Thymus (tissue), 11 donors: ENCODE measurements around the gene SCIN. TPM values are rescaled to one million over a fixed set of nuclear protein-coding genes. Genes with fewer than 3 reads are reported as not detected.

Source experiments
- DNase-seq, 9 donors: peaks; one replicate each; pipeline ENCODE4 v3.0.0-alpha.2; 2013; ENCODE audit warnings: low spot score in 9 of 9, low read depth in 6 of 9, missing footprints in 1 of 9
- H3K27ac ChIP-seq, 2 donors: one replicate each; pipeline ENCODE4 v1.5.1; 2013; ENCODE audit warnings: control low read depth in 1 of 2, low read depth in 1 of 2, low read length in 1 of 2, mild to moderate bottlenecking in 1 of 2, moderate library complexity in 1 of 2
- H3K27me3 ChIP-seq, 2 donors: one replicate each; pipeline ENCODE4 v1.5.1; 2013; ENCODE audit warnings: low read length in 1 of 2; ENCODE audit not compliant: control insufficient read depth in 2 of 2, insufficient read depth in 1 of 2
- H3K36me3 ChIP-seq, 2 donors: one replicate each; pipeline ENCODE4 v1.5.1; 2013; ENCODE audit warnings: low read length in 1 of 2, mild to moderate bottlenecking in 1 of 2, moderate library complexity in 1 of 2; ENCODE audit not compliant: control insufficient read depth in 2 of 2, insufficient read depth in 2 of 2
- H3K4me1 ChIP-seq, 2 donors: one replicate each; pipeline ENCODE4 v1.5.1; 2013; ENCODE audit warnings: low read length in 2 of 2; ENCODE audit not compliant: control insufficient read depth in 2 of 2, insufficient read depth in 2 of 2
- H3K4me3 ChIP-seq, 2 donors: one replicate each; pipeline ENCODE4 v1.5.1; 2013; ENCODE audit warnings: low read length in 2 of 2, control low read depth in 1 of 2, mild to moderate bottlenecking in 1 of 2
- H3K9me3 ChIP-seq, 2 donors: one replicate each; pipeline ENCODE4 v1.5.1; 2013; ENCODE audit warnings: low read length in 1 of 2, mild to moderate bottlenecking in 1 of 2; ENCODE audit not compliant: control insufficient read depth in 2 of 2, insufficient read depth in 1 of 2
- WGBS: extraction: QIAGEN DNeasy Blood & Tissue Kit; methylation state at CpG from one replicate; pipeline ENCODE4 v1.1.7; 2013; 5-methylcytosine and 5-hydroxymethylcytosine counted together
- polyA plus RNA-seq: library from polyadenylated mRNA; stranded (reverse); fragments of 200-250 nt; gene quantifications from one replicate; pipeline ENCODE4 v1.2.3, GENCODE V29; 2013
- total RNA-seq: library from RNA; stranded (reverse); fragments of 120-200 nt; gene quantifications from one replicate; pipeline ENCODE4 v1.2.4, GENCODE V29; 2013
- donor health status: healthy.

Gene SCIN
- total and polyA plus RNA-seq, 2 donors: 0.33 to 0.37 TPM

- 95% methylated on average over 8 of the region's 8 CpGs for WGBS
- H3K4me3 ChIP-seq: no peak overlapping the region
- no peak overlapping the region for H3K27ac ChIP-seq
- no peaks in the 10 kb centered on the region for H3K27me3 ChIP-seq
- H3K4me1 ChIP-seq: no peaks in the 10 kb centered on the region
- H3K9me3 ChIP-seq: no peaks in the 10 kb centered on the region
- H3K36me3 ChIP-seq: no peaks in the 10 kb centered on the region
- no peak for DNase-seq
Observed at GRCh38 chr7:12578930-12579640, 8.6 kb downstream of the SCIN start.

DNA sequence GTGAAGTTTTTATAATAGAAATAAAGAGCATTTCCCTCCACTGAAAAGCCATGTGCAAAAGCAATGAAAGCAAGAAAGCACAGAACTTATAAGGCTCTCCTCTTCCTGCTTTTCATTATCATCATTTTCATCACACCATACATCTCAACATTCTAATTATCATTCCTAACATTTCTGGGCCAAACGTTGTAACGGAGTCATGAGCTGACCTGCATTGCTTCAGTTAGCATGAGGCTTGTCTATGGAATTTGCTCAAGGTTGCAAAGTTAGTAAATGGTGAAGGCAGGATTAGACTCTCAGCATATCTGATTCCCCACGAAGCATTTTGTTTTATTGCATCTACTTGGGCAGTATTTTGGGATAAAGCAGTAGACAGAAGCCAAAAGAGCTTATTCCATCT, 11.4 kb downstream of the SCIN start:
- no peaks in the 10 kb centered on the region for H3K4me1 ChIP-seq
- H3K27me3 ChIP-seq: no peaks in the 10 kb centered on the region
- H3K9me3 ChIP-seq: no peaks in the 10 kb centered on the region
- H3K27ac ChIP-seq: no peak overlapping the region
- H3K4me3 ChIP-seq: no peak overlapping the region
- DNase-seq: no peak
- WGBS: 86% methylated on average over 3 of the region's 3 CpGs
- H3K36me3 ChIP-seq: no peaks in the 10 kb centered on the region

GRCh38 chr7:12582362-12582761, 11.8 kb downstream of the SCIN start:
- no peak for DNase-seq
- H3K27me3 ChIP-seq: no peaks in the 10 kb centered on the region
- H3K27ac ChIP-seq: no peak overlapping the region
- no peaks in the 10 kb centered on the region for H3K4me1 ChIP-seq
- H3K4me3 ChIP-seq: no peak overlapping the region
- WGBS: 94% methylated on average over 3 of the region's 3 CpGs
- H3K36me3 ChIP-seq: no peaks in the 10 kb centered on the region
- no peaks in the 10 kb centered on the region for H3K9me3 ChIP-seq

GRCh38 chr7:12583176-12583575, 12.7 kb downstream of the SCIN start:
- DNase-seq: no peak
- no peaks in the 10 kb centered on the region for H3K9me3 ChIP-seq
- H3K4me3 ChIP-seq: no peak overlapping the region
- no peak overlapping the region for H3K27ac ChIP-seq
- H3K36me3 ChIP-seq: no peaks in the 10 kb centered on the region
- H3K4me1 ChIP-seq: no peaks in the 10 kb centered on the region
- 98% methylated on average over 1 of the region's 1 CpG for WGBS
- H3K27me3 ChIP-seq: no peaks in the 10 kb centered on the region

DNA sequence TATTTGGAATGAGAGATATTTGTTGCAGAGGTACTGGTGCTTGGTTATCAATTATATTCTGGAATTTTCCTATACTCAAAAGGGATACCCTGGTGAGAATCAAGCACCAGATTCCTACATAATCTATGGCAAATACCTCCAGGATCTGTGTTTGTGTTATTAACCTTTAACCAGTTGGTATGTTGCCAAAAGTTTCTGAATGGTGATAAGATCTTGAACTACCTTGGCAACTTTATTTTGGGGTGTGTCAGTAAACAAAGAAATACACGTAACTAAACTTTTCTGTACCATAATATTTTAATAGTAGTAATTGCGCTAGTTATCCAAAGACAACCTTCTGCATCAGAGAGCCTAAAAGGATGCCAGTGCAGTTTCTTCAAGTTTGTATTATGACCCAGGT, 13.4 kb downstream of the SCIN start:
- no peaks in the 10 kb centered on the region for H3K9me3 ChIP-seq
- no peaks in the 10 kb centered on the region for H3K27me3 ChIP-seq
- H3K27ac ChIP-seq: no peak overlapping the region
- no peak for DNase-seq
- no peaks in the 10 kb centered on the region for H3K4me1 ChIP-seq
- whole genome bisulfite sequencing: 94% methylated on average over 2 of the region's 2 CpGs
- no peak overlapping the region for H3K4me3 ChIP-seq
- no peaks in the 10 kb centered on the region for H3K36me3 ChIP-seq

GRCh38 chr7:12584930-12585329, 14.4 kb downstream of the SCIN start:
- Histone ChIP-seq H3K27ac (no peak overlapping the region), H3K36me3 (no peaks in the 10 kb centered on the region), H3K4me3 (no peak overlapping the region), H3K27me3 (no peaks in the 10 kb centered on the region), H3K9me3 (no peaks in the 10 kb centered on the region), H3K4me1 (no peaks in the 10 kb centered on the region)
- no peak for DNase-seq
- WGBS: 21% methylated on average over 7 of the region's 7 CpGs

GRCh38 chr7:12586271-12586670, 15.8 kb downstream of the SCIN start:
- Histone ChIP-seq H3K36me3 (no peaks in the 10 kb centered on the region), H3K4me1 (no peaks in the 10 kb centered on the region), H3K9me3 (no peaks in the 10 kb centered on the region), H3K4me3 (no peak overlapping the region), H3K27ac (no peak overlapping the region), H3K27me3 (no peaks in the 10 kb centered on the region)
- 94% methylated on average over 4 of the region's 4 CpGs for WGBS
- DNase-seq: no peak

DNA sequence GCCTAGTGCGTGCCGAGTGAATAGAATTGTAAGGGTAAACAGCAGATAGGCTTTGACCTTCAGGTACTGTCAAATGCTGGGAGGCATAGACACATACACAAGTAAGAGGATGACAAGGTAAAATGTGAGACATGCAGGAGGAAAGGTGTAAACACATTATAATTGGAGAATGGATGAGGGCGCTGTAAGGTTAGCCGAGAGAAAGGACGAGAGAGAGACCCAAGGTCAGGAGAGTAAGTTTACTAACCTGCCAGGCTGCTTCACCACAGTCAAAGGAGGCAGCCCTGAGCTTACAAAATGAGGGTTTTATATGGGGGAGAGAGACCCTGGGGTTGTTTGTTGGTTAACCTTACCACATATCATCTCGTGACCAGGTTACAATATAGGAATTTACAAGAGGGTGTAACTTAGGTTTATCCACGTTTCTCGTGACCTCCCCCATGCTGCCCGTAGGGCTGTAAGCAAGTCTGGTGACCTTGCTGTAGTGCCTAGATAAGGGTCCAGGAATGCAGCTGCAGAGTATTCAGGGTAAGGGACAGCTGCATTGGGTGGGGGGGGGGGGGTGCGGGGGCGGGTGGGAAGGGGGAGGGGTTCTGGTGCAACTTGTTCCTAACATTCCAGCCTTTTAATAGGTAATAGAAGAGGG, 17.9 kb downstream of the SCIN start:
- no peak for DNase-seq
- no peaks in the 10 kb centered on the region for H3K36me3 ChIP-seq
- 99% methylated on average over 11 of the region's 11 CpGs for WGBS
- H3K4me1 ChIP-seq: no peaks in the 10 kb centered on the region
- no peak overlapping the region for H3K27ac ChIP-seq
- no peaks in the 10 kb centered on the region for H3K9me3 ChIP-seq
- H3K4me3 ChIP-seq: no peak overlapping the region
- no peaks in the 10 kb centered on the region for H3K27me3 ChIP-seq

DNA sequence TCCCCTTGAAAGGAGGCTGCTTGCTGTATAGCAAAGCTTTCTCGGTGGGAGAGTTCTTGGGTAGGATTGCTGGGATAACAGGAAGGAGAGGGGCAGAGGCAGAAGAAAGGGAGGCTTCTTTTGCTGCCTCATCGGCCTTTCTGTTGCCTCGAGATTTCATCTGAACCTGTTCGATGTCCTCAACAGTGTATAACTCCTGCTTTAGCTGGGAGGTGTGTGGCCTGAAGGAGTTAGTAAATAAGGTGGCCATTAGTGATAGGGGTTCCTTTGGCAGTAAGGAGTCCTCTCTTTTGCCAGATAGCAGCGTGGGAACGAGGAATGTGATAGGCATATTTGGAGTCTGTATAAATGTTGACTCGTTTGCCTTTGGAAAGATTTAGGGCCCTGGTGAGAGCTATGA, 20.0 kb downstream of the SCIN start:
- no peaks in the 10 kb centered on the region for H3K27me3 ChIP-seq
- H3K27ac ChIP-seq: no peak overlapping the region
- H3K36me3 ChIP-seq: no peaks in the 10 kb centered on the region
- H3K4me1 ChIP-seq: no peaks in the 10 kb centered on the region
- peaks cover 1 to 7% of the 10 kb centered on the region in 2 donors for H3K9me3 ChIP-seq
- 91% methylated on average over 7 of the region's 7 CpGs for whole genome bisulfite sequencing
- no peak for DNase-seq
- no peak overlapping the region for H3K4me3 ChIP-seq
